HFF-Myc (cell line): ENCODE data around the gene ITPKC.

Experiments
- DNase-seq: peaks from one replicate; pipeline ENCODE4 v3.0.0-alpha.2; 2011; ENCODE audit warnings: low read depth; ENCODE audit errors: extremely low read depth
- H3K4me3 ChIP-seq: replicated peaks from 2 replicates; pipeline ENCODE4 v1.5.1; 2011; ENCODE audit warnings: low read depth, mild to moderate bottlenecking, control low read depth, low read length
- TF ChIP-seq, protein P1 (sequence below): IDR thresholded peaks from 2 replicates; pipeline ENCODE4 v1.5.1; 2012; ENCODE audit warnings: mild to moderate bottlenecking, low read depth, low read length, control low read depth; ENCODE audit errors: missing control alignments

ITPKC gene

DNA sequence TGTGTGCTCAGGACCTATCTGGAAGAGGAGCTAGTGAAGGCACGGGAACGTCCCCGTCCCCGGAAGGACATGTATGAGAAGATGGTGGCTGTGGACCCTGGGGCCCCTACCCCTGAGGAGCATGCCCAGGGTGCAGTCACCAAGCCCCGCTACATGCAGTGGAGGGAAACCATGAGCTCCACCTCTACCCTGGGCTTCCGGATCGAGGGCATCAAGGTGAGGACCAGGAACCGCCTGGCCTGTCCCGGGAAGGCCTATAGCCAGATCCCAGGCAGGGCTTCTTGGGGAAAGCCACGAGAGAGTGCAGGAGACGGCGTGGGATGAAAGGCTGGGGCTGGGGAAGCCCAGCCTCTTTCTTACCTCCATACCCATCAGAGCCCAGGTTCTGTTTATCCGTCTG lies 16.2 kb downstream of the ITPKC start:
- TF ChIP-seq, protein P1, sequence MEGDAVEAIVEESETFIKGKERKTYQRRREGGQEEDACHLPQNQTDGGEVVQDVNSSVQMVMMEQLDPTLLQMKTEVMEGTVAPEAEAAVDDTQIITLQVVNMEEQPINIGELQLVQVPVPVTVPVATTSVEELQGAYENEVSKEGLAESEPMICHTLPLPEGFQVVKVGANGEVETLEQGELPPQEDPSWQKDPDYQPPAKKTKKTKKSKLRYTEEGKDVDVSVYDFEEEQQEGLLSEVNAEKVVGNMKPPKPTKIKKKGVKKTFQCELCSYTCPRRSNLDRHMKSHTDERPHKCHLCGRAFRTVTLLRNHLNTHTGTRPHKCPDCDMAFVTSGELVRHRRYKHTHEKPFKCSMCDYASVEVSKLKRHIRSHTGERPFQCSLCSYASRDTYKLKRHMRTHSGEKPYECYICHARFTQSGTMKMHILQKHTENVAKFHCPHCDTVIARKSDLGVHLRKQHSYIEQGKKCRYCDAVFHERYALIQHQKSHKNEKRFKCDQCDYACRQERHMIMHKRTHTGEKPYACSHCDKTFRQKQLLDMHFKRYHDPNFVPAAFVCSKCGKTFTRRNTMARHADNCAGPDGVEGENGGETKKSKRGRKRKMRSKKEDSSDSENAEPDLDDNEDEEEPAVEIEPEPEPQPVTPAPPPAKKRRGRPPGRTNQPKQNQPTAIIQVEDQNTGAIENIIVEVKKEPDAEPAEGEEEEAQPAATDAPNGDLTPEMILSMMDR: no peak
- DNase-seq: no peak
- H3K4me3 ChIP-seq: no peak overlapping the region

DNA sequence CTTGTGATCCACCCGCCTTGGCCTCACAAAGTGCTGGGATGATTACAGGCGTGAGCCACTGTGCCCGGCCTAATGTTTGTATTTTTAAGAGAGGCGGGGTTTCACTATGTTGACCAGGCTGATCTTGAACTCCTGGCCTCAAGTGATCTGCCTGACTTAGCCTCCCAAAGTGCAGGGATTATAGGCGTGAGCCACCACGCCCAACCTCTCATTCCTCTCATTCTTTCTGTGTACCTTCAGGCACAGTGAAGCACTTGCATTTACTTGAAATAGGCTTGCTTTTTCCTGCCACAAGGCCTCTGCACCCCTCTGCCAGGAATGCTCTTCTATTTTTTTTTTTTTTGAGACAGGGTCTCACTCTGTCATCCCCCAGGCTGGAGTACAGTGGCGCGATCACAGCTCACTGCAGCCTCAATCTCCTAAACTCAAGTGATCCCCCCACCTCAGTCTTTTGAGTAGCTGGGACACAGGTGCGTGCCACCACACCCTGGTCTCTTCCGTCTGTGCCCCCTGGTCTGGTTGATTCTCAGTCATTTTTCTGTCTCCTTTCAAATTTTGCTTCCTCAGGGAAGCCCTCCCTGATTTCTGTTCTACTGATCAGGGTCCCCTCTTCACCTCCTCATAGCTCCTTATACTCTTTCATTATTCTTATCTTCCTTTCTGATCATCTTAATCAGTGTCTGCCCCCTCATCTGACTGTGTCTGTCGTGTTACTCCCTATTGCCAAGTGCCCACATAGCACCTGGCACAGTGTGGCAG lies 18.3 kb downstream of the ITPKC start:
- DNase-seq: no peak
- no peak overlapping the region for H3K4me3 ChIP-seq
- TF ChIP-seq, protein P1: no peak

DNA sequence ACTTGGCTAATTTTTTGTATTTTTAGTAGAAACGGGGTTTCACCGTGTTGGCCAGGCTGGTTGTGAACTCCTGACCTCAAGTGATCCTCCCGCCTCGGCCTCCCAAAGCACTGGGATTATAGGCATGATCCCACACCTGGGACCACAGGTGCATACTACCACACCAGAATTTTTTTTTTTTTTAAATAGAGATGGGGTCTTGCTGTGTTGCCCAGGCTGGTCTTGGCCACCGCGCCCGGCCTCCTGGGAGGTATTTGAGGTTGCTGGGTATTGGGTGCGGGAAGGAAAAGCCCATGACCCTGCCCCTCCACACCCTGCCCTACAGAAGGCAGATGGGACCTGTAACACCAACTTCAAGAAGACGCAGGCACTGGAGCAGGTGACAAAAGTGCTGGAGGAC lies 19.7 kb downstream of the ITPKC start:
- no peak overlapping the region for H3K4me3 ChIP-seq
- TF ChIP-seq, protein P1: no peak

DNA sequence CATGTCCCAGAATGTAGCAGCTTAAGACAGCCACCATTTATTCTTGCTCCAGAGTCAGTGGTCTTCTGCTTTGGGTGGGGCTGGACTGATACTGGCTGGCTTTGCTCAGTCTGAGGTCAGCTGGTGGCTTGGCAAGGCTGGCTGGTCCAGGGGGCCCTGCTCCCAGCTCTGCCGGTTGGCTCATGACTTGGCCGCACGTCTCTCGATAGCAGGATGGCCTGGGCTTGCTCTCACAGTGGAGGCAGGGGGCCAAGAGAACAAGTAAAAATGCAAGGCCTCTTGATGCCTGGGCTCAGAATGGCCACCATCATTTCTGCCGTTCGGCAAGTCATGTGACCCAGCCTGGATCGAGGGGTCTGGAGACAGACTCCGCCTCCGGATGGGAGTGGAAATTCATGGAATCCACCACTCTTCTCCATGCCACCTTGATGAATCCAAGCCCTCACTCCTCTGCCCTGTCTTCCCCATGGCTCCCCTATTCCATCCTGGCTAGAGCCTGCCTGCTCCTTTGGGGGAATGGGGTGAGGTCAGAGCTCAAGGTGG lies 20.3 kb downstream of the ITPKC start:
- no peak for DNase-seq
- H3K4me3 ChIP-seq: no peak overlapping the region
- TF ChIP-seq, protein P1: no peak

More for the DNA sequence above, 19.7 kb downstream of the ITPKC start:
- no peak for DNase-seq

DNA sequence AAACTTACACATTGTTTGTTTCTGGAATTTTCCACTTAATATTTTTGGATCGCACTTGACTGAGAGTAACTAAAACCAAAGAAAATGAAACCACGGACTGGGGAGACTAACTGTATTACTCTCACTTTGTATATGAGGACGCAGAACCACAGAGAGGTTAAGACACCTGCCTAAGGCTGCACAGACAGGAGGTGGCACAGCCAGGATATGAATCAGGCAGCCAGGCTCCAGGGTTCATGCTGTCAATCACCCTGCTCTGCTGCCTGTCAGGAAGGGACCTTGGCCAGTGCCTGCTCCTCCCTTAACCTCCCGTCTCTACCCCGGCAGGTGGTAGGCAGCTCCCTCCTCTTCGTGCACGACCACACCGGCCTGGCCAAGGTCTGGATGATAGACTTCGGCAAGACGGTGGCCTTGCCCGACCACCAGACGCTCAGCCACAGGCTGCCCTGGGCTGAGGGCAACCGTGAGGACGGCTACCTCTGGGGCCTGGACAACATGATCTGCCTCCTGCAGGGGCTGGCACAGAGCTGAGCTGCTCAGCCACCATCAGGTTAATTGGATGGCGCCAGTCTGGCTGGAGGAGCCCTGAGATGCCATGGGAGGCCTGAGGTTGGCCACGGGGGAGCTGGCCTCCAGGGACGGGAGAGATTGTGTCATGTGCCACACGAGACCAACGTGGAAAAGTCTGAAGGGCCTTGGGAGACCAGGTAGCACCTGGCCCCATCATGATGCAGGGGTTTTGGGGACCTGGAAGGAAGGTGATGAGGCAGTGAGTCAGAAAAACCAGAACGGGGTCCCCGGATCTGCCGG lies 22.3 kb downstream of the ITPKC start:
- TF ChIP-seq, protein P1: no peak
- no peak for DNase-seq
- no peak overlapping the region for H3K4me3 ChIP-seq

DNA sequence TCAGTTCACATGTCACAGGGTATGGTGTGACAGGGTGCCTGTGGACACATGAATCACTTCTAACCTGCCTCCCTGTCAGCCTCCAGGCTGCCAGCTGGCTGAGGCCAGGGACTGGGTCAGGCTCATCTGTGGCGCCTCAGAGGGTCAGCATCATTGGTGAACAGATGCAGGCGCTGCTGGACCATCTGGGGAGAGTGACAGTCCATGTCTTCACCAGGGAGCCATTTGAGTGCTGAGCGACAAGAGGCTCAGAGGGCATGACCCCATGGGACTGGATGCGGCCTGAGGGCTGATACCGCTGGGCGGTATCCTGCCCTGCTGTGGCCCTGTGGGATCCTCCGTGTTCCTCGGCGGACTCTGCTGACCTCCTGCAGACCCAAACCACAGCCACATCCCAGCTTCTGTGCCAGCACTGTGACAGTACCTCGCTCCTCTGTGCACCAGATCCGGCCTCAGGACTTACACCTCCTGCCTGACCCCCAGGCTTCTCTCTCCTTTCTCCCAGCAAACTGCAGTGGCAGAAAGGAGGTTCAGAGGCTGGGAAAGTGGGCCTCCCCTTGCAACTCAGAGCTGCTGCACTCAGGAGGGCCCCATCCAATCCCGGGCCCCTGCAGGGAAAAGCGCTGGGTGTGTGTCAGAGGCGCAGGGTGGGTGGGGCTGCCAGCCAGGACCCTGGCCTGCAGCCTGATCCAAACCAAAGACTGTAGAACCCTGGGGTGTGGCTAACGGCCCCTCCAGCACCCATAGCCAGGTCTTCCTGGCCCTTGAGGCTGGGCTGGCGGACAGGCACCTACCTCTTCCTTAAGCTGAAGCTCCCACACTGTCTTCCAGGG lies 23.2 kb downstream of the ITPKC start:
- H3K4me3 ChIP-seq: no peak overlapping the region
- TF ChIP-seq, protein P1: no peak
- DNase-seq: no peak
